ENCODE measurements around the gene HSPB6.

DNA sequence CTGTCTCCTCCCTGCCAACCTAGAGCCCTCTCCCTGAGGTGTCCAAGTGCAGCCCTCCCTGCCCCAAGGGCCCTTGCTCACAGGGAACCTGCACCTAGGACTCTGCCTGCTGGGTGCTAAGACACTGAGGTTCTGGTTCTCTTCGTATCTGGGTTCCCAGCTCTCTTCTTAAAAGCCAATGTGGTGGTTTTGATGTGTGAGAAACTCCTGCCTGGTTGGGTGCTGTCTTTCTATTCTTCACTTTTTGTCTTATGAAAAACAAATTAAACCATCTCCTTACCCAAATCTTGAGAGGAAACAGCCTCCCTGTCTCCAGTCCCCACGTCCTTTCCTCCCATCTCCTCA, 43.4 kb downstream of the HSPB6 start:
- TF ChIP-seq, protein P1, sequence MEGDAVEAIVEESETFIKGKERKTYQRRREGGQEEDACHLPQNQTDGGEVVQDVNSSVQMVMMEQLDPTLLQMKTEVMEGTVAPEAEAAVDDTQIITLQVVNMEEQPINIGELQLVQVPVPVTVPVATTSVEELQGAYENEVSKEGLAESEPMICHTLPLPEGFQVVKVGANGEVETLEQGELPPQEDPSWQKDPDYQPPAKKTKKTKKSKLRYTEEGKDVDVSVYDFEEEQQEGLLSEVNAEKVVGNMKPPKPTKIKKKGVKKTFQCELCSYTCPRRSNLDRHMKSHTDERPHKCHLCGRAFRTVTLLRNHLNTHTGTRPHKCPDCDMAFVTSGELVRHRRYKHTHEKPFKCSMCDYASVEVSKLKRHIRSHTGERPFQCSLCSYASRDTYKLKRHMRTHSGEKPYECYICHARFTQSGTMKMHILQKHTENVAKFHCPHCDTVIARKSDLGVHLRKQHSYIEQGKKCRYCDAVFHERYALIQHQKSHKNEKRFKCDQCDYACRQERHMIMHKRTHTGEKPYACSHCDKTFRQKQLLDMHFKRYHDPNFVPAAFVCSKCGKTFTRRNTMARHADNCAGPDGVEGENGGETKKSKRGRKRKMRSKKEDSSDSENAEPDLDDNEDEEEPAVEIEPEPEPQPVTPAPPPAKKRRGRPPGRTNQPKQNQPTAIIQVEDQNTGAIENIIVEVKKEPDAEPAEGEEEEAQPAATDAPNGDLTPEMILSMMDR (IDR thresholded peaks at IDR 0.05; ENCODE audit: low read depth, low read length): no peak
- no peak for TF ChIP-seq EZH2phosphoT487 (IDR thresholded peaks at IDR 0.05; ENCODE audit: low read depth)
